Measurements from ENCODE around the gene SRR. TPM values are rescaled to one million over a fixed set of nuclear protein-coding genes. Genes with fewer than 3 reads are reported as not detected.

The SRR gene
- total RNA-seq, 1 experiment from 2014 or later = 11.8 TPM

- ChIA-PET CTCF (no interaction called here), POLR2A (no interaction called here)
Measured at GRCh38 chr17:2357237-2357636, 53.5 kb downstream of the SRR start.

GRCh38 chr17:2357931-2358434 is 54.2 kb downstream of the SRR start:
- in situ Hi-C loops (cut with HindIII; ENCODE audit: low pct_unique_long_range_greater_than_20kb, low sequenced_read_pairs) (no loop called here), intact Hi-C loops (cut with micrococcal nuclease; ENCODE audit: unreplicated experiment) (no loop called here)
- no peak overlapping the region for H3K27ac ChIP-seq (ENCODE audit: low read length)
- TF ChIP-seq TCF7L2 (IDR thresholded peaks at IDR 0.05; ENCODE audit: low read depth, low read length) (no peak), POLR2AphosphoS5 (IDR thresholded peaks at IDR 0.05; ENCODE audit: low read depth, low read length) (no peak), SIN3A (IDR thresholded peaks at IDR 0.05; ENCODE audit: borderline replicate concordance, insufficient read depth, low read depth, low read length) (no peak), CTCF (IDR thresholded peaks at IDR 0.05) (no peak), REST (IDR thresholded peaks at IDR 0.05; ENCODE audit: insufficient read depth in 1 of 2, low read depth in 2 of 2, low read length in 1 of 2) (no peak)
- DNase-seq (ENCODE audit: low read depth, low spot score) (no peak), ATAC-seq (no peak)
- no peaks in the 10 kb centered on the region for H3K9me3 ChIP-seq (ENCODE audit: control insufficient read depth, insufficient read depth, low read depth, low read length)
- ChIA-PET CTCF (no interaction called here), POLR2A (no interaction called here)
- no peak overlapping the region for H3K4me3 ChIP-seq (ENCODE audit: low read depth in 2 of 2, low read length in 2 of 2)
- no peaks in the 10 kb centered on the region for H3K36me3 ChIP-seq (ENCODE audit: control insufficient read depth, insufficient read depth, low read length)
- H3K27me3 ChIP-seq (ENCODE audit: control insufficient read depth, insufficient read depth, low read length) = no peaks in the 10 kb centered on the region
- H3K4me1 ChIP-seq (ENCODE audit: control insufficient read depth, insufficient read depth, low read length) = no peaks in the 10 kb centered on the region
- BruUV-seq (replicated peaks) = no TSS peak

More at GRCh38 chr17:2357237-2357636, 53.5 kb downstream of the SRR start:
- no peaks in the 10 kb centered on the region for H3K27me3 ChIP-seq (ENCODE audit: control insufficient read depth, insufficient read depth, low read length)
- no peak overlapping the region for H3K4me3 ChIP-seq (ENCODE audit: low read depth in 2 of 2, low read length in 2 of 2)
- intact Hi-C loops (cut with micrococcal nuclease; ENCODE audit: unreplicated experiment) (no loop called here), in situ Hi-C loops (cut with HindIII; ENCODE audit: low pct_unique_long_range_greater_than_20kb, low sequenced_read_pairs) (no loop called here)
- DNase-seq (ENCODE audit: low read depth, low spot score) (no peak), ATAC-seq (no peak)
- TF ChIP-seq REST (IDR thresholded peaks at IDR 0.05; ENCODE audit: insufficient read depth in 1 of 2, low read depth in 2 of 2, low read length in 1 of 2) = no peak
- BruUV-seq (replicated peaks) = no TSS peak
- no peaks in the 10 kb centered on the region for H3K9me3 ChIP-seq (ENCODE audit: control insufficient read depth, insufficient read depth, low read depth, low read length)
- no peaks in the 10 kb centered on the region for H3K4me1 ChIP-seq (ENCODE audit: control insufficient read depth, insufficient read depth, low read length)
- H3K36me3 ChIP-seq (ENCODE audit: control insufficient read depth, insufficient read depth, low read length) = no peaks in the 10 kb centered on the region
- no peak overlapping the region for H3K27ac ChIP-seq (ENCODE audit: low read length)
